Stimulated activated CD8-positive, alpha-beta memory T cell treated with anti-CD3 and anti-CD28 coated beads, Interleukin-12 subunit alpha, Interleukin-12 subunit beta, amount 100 ng/mL, for 4 hours (primary cell): Measurements from ENCODE around the gene PECR.
A peak's percentile ranks its signal among the peaks of the same experiment; 100 is the strongest.

Experiments
- DNase-seq: peaks from one replicate; pipeline ENCODE4 v3.0.0-alpha.2; 2020; ENCODE audit warnings: low read depth

The PECR gene

GRCh38 chr2:216081487-216082116, at the start of gene PECR, which contains the start of gene TMEM169:
Gene PECR (minus strand): TSS chr2:216081809. CDS start chr2:216081741, 68 bp downstream.
Gene TMEM169 (plus strand): TSS chr2:216081919. CDS start chr2:216095964, 14,045 bp downstream.
- peak; percentile 58 for DNase-seq

- no peak for DNase-seq
Measured at GRCh38 chr2:216130346-216130971, 48.9 kb upstream of the PECR start.

GRCh38 chr2:216126943-216127342, 45.3 kb upstream of the PECR start:
- DNase-seq: no peak

GRCh38 chr2:216121255-216121654, 39.6 kb upstream of the PECR start:
- DNase-seq: no peak

GRCh38 chr2:216119986-216120385, 38.4 kb upstream of the PECR start:
- DNase-seq: no peak

- DNase-seq: no peak
Measured at GRCh38 chr2:216119146-216119545, 37.5 kb upstream of the PECR start.

- no peak for DNase-seq
Measured at GRCh38 chr2:216118474-216118873, 36.9 kb upstream of the PECR start.

- DNase-seq: no peak
Measured at GRCh38 chr2:216117561-216118340, 36.1 kb upstream of the PECR start.

- DNase-seq: no peak
Measured at GRCh38 chr2:216116418-216116817, 34.8 kb upstream of the PECR start.

- peak; percentile 89 for DNase-seq
Measured at GRCh38 chr2:216114714-216115531, 33.3 kb upstream of the PECR start.

- no peak for DNase-seq
Measured at GRCh38 chr2:216114382-216114713, 32.7 kb upstream of the PECR start.

- DNase-seq: no peak
Measured at GRCh38 chr2:216113572-216113971, 32.0 kb upstream of the PECR start.

- no peak for DNase-seq
Measured at GRCh38 chr2:216112926-216113325, 31.3 kb upstream of the PECR start.

- DNase-seq: no peak
Measured at GRCh38 chr2:216111122-216111521, 29.5 kb upstream of the PECR start.

- DNase-seq: no peak
Measured at GRCh38 chr2:216110620-216111019, 29.0 kb upstream of the PECR start.

- no peak for DNase-seq
Measured at GRCh38 chr2:216109962-216110614, 28.5 kb upstream of the PECR start.

GRCh38 chr2:216108967-216109921, 27.6 kb upstream of the PECR start, which contains the start of gene XRCC5:
Gene XRCC5 (plus strand): TSS chr2:216109348. CDS start chr2:216109437, 89 bp downstream.
- DNase-seq: peak; percentile 97

GRCh38 chr2:216108310-216108966, 26.8 kb upstream of the PECR start:
- no peak for DNase-seq

GRCh38 chr2:216107760-216108159, 26.2 kb upstream of the PECR start:
- no peak for DNase-seq

GRCh38 chr2:216107320-216107719, 25.7 kb upstream of the PECR start:
- DNase-seq: no peak
